NCI-H128 (cell line): ENCODE data around the gene LCK.
"Not testable (repeated sequence)": the region's sequence is repeated elsewhere in the genome, so short reads cannot be mapped to it uniquely, and the experiment has no call there.

ENCODE experiments used
- DNase-seq: peaks from one replicate; lab custom pipeline; 2025; ENCODE audit not compliant: unreplicated experiment; lab: John Stamatoyannopoulos, UW

Gene LCK

DNA sequence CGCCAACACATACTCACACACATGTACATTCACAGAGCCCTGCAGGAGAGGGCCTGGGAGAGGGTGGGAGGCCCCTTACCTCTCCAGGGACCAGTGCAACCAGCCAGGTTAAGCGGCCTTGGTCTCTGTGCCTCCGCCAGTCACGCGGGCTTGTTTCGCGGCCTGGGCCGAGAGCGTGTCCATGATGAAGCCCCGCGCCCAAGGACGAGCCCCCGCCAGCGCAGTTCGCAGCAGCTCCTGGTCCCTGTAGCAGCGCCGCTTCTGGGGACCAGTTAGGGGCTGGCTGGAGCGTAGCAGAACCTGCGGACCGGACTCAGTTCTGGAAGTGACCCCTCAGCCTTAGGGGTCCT, 11.3 kb upstream of the LCK start:
- no peak for DNase-seq

DNA sequence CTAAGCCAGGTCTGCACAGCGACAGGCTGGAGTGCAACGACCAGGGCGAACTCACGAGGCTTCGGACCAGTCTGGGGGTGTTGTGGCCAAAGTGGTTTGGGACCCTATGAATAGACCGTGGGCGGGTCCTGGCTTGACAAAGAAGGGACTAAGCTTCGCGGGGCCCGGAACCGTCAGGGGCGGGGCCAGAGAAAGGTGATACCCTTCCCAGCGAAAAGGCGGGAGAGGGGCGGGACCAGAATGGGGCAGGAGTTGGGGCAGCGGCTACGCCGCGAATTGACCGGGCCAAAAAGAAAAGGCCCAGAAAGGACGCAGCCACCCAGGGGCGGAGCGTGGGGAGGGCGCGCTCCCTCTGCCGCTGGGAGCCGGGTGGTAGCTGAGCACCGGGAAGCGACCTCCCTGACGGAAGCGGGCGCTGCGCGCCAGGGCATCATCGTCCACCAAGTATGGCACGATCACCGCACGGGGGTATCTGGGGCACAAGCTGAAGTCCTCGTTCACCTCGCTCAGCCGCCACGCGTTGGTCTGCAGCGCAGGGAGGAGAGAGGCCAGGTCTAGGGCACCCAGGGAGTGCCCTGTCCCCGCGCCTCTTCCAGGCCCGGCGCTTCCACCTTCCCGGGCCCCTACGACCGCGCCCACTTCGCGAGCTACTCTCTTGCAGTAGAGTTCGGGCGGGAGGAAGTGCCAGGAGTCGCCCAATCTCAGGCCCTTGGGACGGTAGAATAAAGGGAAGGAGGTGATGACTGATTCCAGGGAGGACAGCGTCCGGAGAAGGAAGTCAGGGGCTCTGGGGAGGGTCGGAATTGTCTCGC, 10.7 kb upstream of the LCK start:
- peak; percentile 89 for DNase-seq

DNA sequence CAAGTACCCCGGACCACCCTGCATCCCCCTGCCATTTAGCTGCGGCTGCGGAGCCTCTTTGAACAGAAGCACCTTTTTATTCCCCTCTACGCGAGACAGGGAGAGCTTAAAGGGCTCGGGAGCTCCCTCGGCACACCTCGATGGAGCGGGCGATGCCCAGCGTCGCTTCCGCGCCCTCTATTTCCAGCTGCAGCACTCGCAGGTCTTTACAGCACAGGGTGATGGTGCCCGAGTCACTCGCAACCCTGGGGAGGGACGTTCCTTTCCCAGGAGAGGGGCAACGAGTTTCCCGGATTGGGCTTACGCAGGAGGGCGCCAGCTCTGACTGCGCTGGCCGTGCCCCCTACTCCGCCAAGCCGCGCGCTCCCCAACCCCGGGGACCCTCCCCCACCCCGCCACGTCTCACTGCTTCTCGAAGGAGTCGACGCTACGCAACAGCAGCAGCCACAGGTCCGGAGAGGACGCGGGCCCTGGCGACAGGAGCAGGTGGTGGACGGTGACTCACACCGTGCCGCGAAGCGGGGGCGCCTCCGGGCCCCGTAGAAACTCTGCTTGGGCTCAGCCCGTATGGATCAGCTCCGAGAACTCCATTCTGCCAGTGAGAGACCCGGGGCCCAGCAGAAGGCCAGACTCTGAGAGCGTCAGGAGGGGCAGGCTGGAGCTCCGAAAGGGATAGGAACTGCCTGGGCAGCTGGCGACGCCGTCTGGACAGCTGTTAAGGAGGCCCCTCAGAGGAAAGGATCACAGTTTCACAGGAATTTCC, 9.9 kb upstream of the LCK start:
- DNase-seq: peak; percentile 76

DNA sequence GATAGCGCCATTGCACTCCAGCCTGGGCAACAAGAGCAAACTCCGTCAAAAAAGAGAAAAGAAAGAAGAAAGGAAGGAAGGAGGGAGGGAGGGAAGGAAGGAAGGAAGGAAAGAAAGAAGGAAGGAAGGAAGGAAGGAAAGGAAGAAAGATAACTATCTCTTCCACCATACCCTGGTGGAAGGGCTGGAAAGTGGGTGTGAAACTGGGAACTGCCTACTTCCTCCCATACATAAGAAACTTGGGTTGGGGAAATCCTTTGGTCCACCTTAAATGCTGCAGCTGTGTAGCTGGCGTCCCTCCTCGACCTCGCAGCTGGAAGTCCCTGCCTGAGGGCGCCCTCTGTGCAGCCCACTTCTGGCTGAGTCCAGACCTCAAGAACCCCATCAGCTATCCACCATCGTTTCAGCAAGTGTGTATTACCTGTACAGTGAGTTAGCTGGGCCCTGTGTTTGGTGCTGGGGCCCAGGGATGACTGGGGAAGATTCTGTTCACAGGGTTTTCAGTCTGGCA, 8.7 kb upstream of the LCK start:
- DNase-seq: no peak

DNA sequence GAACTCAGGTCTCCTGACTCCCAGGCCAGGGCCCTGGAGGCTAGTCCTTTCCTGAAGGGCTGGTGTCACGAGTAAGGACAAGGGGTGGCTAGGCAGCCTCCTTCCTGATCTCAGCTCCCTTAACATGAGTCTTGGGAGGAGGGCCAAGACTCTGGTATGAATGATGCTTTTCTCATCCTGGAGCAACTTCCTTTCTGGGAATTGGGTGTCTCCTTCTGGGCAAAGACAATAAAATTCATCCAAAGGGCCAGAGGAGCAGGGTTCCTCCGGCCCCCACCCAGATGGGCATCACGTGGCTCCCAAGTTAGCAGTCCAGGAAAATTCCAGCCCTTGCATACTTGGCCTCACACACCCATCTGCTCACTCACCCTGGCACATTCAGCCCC, 4.2 kb upstream of the LCK start, which contains the start of gene FAM167B:
Gene FAM167B, plus strand, starts transcription at position 335 of the 386 bp plus-strand sequence. CDS start 200 bp downstream, outside the sequence.
- no peak for DNase-seq

DNA sequence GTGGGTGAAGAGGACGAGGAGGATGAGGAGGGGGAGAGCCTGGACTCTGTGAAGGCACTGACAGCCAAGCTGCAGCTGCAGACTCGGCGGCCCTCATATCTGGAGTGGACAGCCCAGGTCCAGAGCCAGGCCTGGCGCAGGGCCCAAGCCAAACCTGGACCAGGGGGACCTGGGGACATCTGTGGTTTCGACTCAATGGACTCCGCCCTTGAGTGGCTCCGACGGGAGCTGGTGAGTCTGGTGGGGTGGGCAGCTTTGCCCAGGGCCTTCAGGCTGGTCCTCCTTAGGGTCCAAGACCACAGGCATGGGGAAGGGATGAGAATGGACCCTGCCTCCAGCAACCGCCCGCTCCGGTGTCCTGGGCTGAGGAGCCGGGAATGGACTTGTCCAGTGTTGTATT, 3.6 kb upstream of the LCK start:
- no peak for DNase-seq

DNA sequence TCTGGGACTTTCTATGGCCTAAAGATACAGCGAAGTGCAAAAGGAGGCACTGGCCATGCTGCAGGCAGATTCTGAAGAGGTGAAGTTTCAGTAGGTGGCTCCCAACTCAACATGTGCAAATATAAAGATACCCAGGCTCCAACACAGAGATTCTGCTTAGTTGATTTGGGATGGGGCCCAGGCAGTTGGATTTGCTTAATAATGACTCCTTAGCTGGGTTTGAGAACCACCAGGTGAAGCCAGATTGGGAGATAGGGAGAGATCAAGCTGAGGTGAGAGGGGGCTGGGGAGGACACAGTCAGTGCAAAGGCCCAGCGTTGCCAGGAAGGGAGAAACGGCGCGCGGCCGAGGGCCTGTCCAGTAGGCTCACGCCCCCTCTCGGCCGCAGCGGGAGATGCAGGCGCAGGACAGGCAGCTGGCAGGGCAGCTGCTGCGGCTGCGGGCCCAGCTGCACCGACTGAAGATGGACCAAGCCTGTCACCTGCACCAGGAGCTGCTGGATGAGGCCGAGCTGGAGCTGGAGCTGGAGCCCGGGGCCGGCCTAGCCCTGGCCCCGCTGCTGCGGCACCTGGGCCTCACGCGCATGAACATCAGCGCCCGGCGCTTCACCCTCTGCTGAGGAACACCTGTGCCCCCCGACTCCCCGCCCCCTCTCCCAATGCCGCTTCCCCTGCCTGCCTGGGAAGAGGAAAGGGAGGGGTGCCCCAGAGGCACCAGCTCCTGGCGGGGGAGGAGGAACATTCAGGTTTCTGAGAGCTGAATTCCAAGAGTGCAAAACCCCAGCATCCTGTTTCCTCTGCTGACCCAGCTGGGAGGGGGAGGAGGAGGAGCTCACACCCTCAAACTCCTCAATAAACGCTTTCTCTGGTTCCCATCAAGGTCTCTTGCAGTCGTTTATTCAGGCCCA, 2.8 kb upstream of the LCK start:
- peak; percentile 28 for DNase-seq

DNA sequence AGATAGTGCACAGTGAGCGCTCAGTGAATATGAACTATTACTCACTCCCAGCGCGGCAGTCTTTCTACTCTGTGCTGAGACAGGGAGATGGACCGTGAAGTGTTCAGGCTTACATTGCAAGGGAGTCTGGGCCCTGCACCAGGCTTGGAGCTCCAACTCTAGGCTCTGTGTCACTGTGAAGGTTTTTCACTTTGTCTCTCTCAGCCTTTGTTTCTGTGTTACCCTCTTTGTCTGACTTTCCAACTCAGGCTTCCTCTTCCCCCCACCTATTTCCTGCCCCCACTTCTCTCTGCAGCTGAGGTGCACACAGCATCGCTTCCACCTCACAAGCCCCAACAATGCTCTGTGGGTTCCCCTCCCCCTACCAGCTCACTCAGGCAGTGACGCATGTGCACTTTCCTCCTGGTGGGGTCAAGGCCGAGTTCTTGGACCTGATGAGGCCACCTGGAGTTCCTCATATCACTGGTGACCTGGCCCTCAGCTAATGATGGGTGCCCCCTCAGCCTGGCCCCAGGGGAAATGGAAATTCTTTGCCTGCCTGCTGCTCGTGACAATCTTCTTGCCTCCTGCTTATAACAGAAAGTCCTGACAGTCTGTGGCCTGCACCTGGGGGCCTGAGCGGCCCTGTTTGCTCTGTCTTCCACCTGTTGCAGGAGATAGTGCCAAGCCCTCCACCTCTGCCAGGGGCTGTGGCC, 1.1 kb upstream of the LCK start:
- DNase-seq: no peak

DNA sequence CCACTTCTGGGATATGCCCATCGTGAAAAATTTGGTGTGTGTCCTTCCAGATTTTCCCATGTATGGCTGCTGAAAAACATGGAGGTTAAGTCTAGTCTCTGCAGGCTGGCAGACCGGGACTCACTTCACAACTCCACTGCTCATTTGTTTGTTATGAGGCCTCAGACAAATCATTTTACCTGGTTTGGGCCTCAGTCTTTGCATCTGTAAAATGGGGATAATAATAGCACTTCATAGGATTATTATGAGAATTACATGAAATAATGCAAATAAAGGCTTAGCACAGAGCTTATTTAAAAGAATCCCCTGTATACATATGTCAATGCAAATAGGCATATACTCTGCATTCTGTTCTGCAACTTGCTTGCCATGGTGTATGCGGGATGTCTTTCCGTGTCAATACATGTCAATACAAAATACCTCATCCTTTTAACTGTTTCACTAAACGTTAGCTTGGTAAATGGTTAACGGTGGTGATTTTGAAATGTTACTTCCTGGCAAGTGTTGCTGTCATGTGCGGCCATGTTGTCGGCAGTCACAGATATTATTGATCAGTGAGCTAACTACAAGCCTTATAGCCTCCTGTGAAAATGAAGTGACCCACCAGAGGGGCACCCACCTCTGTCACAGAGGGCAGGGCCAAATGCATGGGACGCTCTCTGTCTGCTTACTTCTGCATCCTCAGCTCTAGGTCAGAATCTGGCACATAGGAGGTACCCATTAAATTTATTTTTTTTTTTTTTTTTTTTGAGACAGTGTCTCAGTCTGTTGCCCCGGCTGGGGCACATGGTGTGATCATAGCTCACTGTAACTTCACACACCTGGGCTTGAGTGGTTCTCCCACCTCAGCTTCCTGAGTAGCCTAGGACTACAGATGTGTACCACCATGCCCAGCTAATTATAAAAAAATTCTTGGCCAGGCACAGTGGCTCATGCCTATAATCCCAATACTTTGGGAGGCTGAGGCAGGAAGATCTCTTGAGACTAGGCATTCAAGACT, 4.3 kb downstream of the LCK start:
- DNase-seq: no peak

DNA sequence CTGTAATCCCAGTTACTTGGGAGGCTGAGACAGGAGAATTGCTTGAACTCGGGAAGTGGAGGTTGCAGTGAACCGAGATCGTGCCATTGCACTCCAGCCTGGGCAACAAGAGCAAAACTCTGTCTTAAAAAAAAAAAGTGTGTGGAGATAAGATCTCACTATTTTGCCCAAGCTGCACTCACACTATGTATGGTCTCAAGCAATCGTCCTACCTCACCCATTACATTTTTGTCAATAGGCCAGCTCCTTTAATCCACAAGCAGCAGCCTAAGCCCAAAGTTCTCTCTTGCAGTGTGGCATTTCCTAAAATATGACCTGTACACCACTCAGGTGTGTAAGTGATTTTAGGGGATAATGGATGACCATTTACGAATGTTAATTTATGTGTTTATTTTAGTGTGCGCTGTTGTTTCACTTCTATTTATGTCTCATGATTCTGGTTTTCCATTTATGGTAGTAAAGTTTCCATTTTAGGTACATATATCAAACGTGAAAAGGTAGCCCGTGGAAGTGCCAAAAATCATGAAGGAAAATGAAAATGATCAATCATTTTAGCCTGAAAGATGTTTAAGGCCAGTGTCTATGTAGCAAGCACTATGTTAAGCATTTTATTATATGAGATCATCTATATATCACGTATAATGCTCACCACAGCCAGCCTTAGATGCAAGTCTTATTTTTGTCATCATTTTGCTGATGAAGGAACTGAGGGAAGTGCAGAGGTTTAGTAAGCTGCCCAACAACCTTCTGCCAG, 5.6 kb downstream of the LCK start:
- no peak for DNase-seq

DNA sequence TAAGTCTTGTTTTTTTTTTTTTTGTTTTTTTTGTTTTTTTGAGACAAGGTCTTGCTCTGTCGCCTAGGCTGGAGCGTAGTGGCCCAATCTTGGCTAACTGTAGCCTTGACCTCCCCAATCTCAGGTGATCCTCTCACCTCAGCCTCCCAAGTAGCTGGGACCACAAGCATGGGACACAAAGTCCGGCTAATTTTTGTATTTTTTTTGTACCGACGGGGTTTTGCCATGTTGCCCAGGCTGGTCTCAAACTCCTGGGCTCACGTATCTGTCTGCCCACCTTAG, 6.1 kb downstream of the LCK start:
- no peak for DNase-seq

DNA sequence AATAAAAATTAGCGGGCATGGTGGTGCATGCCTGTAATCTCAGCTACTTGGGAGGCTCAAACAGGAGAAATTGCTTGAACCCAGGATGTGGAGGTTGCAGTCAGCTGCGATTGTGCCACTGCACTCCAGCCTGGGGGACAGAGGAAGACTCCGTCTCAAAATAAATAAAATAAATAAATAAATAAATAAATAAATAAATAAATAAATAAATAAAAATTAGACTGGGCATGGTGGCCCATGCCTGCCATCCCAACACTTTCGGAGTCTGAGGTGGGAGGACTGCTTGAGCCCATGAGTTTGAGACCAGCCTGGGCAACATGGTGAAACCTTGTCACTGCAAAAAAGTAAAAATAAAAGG, 12.2 kb downstream of the LCK start:
- not testable (repeated sequence) for DNase-seq

DNA sequence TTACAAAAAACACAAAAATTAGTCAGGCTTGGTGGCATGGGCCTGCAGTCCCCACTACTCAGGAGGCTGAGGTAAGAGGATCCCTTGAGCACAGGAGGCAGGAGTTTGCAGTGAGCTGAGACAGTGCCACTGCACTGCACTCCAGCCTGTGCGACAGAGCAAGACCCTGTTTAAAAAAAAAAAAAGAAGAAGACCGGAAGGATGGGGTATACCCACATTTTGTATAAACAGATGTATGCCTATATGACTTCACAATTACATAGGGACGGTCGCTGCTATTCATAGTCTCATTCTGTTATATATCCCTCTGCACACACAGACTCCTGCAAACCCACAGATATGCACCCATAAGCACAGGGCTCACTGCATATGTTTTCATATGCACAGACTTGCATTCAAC, 12.7 kb downstream of the LCK start:
- no peak for DNase-seq

DNA sequence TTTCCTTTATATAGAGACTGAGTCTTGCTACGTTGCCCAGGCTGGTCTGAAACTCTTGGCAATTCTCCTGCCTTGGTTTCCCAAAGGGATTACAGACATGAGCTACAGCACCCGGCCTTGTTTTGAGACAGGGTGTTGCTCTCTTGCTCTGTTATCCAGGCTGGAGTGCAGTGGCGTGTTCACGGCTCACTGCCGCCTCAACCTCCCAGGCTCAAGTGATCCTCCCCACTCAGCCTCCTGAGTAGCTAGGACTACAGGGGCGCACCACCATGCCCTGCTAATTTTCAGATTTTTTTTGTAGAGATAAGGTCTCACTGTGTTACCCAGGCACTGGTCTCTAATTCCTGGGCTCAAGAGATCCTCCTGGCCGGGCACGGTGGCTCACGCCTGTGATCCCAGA, 14.8 kb downstream of the LCK start:
- DNase-seq: no peak

DNA sequence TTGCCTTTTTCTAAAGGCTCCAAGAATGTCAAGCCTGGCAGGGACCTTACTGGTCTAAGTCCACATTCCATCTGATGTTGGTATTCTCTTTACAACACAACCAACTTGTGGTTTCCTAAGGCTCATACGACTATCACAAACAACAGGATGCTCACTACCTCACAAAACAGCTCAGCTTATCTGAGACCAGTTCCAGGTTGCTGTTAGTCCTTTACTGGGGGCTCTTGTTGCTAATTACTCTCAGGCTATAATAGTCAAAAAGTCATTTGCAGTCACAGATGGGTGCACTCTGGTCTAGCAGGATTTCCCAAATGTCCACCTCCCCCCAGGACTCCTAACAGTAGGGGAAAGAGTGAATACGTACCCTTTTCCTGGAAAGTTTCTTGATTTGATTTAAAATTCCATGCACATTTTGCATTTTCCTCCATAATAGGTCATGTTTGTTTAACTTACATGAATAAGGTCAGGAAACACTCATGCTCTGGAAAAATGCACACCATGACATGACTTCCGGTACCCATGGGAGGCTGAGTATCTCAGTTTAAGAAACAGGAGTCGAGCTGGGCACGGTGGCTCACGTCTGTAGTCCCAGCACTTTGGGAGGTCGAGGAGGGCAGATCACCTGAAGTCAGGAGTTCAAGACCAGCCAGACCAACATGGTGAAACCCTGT, 16.0 kb downstream of the LCK start:
- DNase-seq: no peak

DNA sequence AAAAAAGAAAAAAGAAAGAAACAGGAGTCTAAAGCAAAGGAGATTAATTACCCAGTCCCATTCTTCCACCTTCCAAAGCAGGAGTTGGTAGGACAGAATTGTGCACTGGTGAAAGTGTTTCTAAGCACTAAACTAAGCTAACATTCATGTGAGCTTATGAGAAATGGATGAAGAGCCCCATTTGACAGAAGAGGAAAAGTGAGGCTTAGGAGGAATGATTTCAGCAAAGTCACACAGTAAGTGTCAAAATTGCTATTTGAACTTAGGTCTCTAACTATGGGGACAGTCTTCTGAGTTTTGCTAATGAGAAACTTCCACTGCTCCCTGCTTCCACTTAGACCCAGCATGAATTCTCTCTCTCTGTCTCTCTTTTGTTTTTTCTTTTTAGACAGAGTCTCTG, 18.7 kb downstream of the LCK start:
- DNase-seq: no peak

DNA sequence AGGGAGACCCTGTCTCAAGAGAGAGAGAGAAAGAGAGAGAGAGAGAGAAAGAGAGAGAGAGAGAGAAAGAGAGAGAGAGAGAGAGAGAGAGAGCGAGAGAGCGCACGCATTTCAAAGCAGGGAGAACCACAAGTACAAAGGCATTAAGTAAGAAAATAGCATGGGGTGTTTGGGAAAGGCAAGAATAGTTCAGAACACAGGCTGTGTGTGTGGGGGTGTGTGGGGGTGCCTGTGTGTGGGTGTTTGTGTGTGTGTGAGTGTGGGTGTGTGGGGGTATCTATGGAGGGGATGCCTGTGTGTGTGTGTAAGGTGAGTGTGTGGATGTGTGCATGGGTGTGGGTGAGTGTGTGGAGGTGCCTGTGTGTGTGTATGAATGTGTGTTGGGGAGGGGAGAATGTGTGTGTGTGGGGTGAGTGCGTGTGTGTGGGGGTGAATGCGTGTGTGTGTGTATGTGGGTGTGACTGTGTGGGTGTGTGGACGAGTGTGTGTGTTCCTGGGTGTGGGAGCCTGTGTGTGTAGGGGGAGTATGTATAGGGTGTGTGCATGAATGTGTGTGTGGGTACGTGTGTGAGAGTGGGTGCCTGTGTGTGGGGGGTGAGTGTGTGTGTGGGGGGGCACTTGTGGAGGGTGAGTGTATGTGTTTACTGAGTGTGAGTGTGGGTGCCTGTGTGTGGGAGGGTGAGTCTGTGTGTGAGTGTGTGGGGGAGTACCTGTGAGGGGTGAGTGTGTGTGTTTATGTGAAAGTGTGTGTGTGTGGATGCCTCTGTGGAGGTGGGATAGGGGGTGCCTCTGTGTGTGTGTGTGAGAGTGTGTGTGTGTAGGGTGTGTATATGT, 21.7 kb downstream of the LCK start:
- no peak for DNase-seq
